Calu3 (cell line): ENCODE data around the gene BCL2L1. TPM values are rescaled to one million over a fixed set of nuclear protein-coding genes. Genes with fewer than 3 reads are reported as not detected.

Source experiments
- BruUV-seq: library from RNA; stranded (reverse); fragments of 400-500 nt; replicated peaks from 2 replicates; lab custom pipeline; 2021; lab: Mats Ljungman, UMichigan
- CTCF ChIA-PET: fragments of 300-600 bp; sonication (Branson Sonifier 250); formaldehyde crosslinking; loops from one replicate; lab custom pipeline; 2022; ENCODE audit warnings: antibody characterized with exemption; lab: Charles Lee
- DNase-seq: peaks from one replicate; pipeline ENCODE4 v3.0.0; 2022
- H3K27ac Mint-ChIP-seq: one replicate; pipeline ENCODE4 v1.8.0; 2022; ENCODE audit warnings: mixed read lengths; ENCODE audit not compliant: unreplicated experiment
- H3K27me3 Mint-ChIP-seq: one replicate; pipeline ENCODE4 v1.8.0; 2022; ENCODE audit warnings: mixed read lengths; ENCODE audit not compliant: unreplicated experiment
- H3K36me3 Mint-ChIP-seq: one replicate; pipeline ENCODE4 v1.8.0; 2022; ENCODE audit warnings: mild to moderate bottlenecking, moderate library complexity, mixed read lengths; ENCODE audit not compliant: insufficient read depth, unreplicated experiment
- H3K4me1 Mint-ChIP-seq: one replicate; pipeline ENCODE4 v1.8.0; 2022; ENCODE audit warnings: mild to moderate bottlenecking, low read depth, mixed read lengths; ENCODE audit not compliant: unreplicated experiment
- H3K4me3 Mint-ChIP-seq: one replicate; pipeline ENCODE4 v1.8.0; 2022; ENCODE audit warnings: mild to moderate bottlenecking, low read depth, moderate library complexity, mixed read lengths; ENCODE audit not compliant: unreplicated experiment
- H3K9me3 Mint-ChIP-seq: one replicate; pipeline ENCODE4 v1.8.0; 2022; ENCODE audit warnings: low read depth, mixed read lengths; ENCODE audit not compliant: unreplicated experiment
- CTCF ChIP-seq: fragments of 200-600 bp; IDR thresholded peaks from one replicate; pipeline ENCODE4 v1.8.0; 2022; ENCODE audit warnings: antibody characterized with exemption; ENCODE audit not compliant: unreplicated experiment
- intact Hi-C: fragments of 100-400 bp; cut with micrococcal nuclease; formaldehyde crosslinking; loops from one replicate; pipeline ENCODE4 v1.10.0; 2022; ENCODE audit not compliant: unreplicated experiment
- total RNA-seq: library from RNA; stranded (reverse); gene quantifications from 2 replicates; pipeline ENCODE4 v1.2.3, GENCODE V29; 2022

Gene BCL2L1
- total RNA-seq, 1 experiment from 2014 or later: 290 TPM

GRCh38 chr20:31620246-31620645 is 102.4 kb downstream of the BCL2L1 start:
- no peak overlapping the region for H3K4me3 Mint-ChIP-seq
- H3K27ac Mint-ChIP-seq: no peak overlapping the region

GRCh38 chr20:31617432-31618104 is 105.1 kb downstream of the BCL2L1 start:
- H3K36me3 Mint-ChIP-seq: peaks cover 7% of the 10 kb centered on the region
- H3K4me3 Mint-ChIP-seq: no peak overlapping the region
- H3K9me3 Mint-ChIP-seq: no peaks in the 10 kb centered on the region
- no peaks in the 10 kb centered on the region for H3K27me3 Mint-ChIP-seq
- CTCF ChIA-PET: interaction anchor here (0.6 to 1.5 kb wide), 2 partner anchors 57 to 278 kb away, joined by 3 read pairs; no protein-coding TSS in a partner anchor
- no peak for DNase-seq
- no TSS peak for BruUV-seq
- no peak for TF ChIP-seq CTCF
- intact Hi-C loops: no loop called here
- no peak overlapping the region for H3K27ac Mint-ChIP-seq
- peaks cover 12% of the 10 kb centered on the region for H3K4me1 Mint-ChIP-seq

More at GRCh38 chr20:31620246-31620645, 102.4 kb downstream of the BCL2L1 start:
- H3K9me3 Mint-ChIP-seq: no peaks in the 10 kb centered on the region
- DNase-seq: no peak
- no peak for TF ChIP-seq CTCF
- intact Hi-C loops: no loop called here
- no peaks in the 10 kb centered on the region for H3K4me1 Mint-ChIP-seq
- H3K36me3 Mint-ChIP-seq: no peaks in the 10 kb centered on the region
- CTCF ChIA-PET: no interaction called here
- no TSS peak for BruUV-seq
- H3K27me3 Mint-ChIP-seq: no peaks in the 10 kb centered on the region

- no peak for TF ChIP-seq CTCF
- intact Hi-C loops: no loop called here
- H3K9me3 Mint-ChIP-seq: no peaks in the 10 kb centered on the region
- CTCF ChIA-PET: no interaction called here
- no TSS peak for BruUV-seq
- H3K4me3 Mint-ChIP-seq: no peak overlapping the region
- no peaks in the 10 kb centered on the region for H3K27me3 Mint-ChIP-seq
- DNase-seq: no peak
- peaks cover 25% of the 10 kb centered on the region for H3K36me3 Mint-ChIP-seq
- no peak overlapping the region for H3K27ac Mint-ChIP-seq
- H3K4me1 Mint-ChIP-seq: peaks cover 24% of the 10 kb centered on the region
Observed at GRCh38 chr20:31615416-31615815, 107.3 kb downstream of the BCL2L1 start.

Other genes with a start within 250 kb of the BCL2L1 start
- gene DEFB124, start 247.7 kb downstream of the BCL2L1 start, total RNA-seq: not detected in 2 replicates
- not detected in 2 replicates for gene REM1, start 247.6 kb downstream of the BCL2L1 start, total RNA-seq
- gene HM13, start 208.4 kb downstream of the BCL2L1 start, total RNA-seq: 342 and 378 TPM in 2 replicates
- gene ID1, start 117.6 kb downstream of the BCL2L1 start, total RNA-seq: 347 and 431 TPM in 2 replicates
- not detected in 2 replicates for gene COX4I2, start 85.0 kb downstream of the BCL2L1 start, total RNA-seq
- gene TPX2, start 16.4 kb upstream of the BCL2L1 start, total RNA-seq: 157 and 179 TPM in 2 replicates
- 1.3 and 1.5 TPM in 2 replicates for gene MYLK2, start 96.5 kb upstream of the BCL2L1 start, total RNA-seq
- not detected in 2 replicates for gene FOXS1, start 122.7 kb upstream of the BCL2L1 start, total RNA-seq
- gene DUSP15, start 147.7 kb upstream of the BCL2L1 start, total RNA-seq: 0.47 TPM in 1 of 2 replicates, not detected in the other
- gene TTLL9, start 147.8 kb upstream of the BCL2L1 start, total RNA-seq: not detected in 2 replicates
- gene PDRG1, start 229.2 kb upstream of the BCL2L1 start, total RNA-seq: 21.4 and 24.5 TPM in 2 replicates
- not detected in 2 replicates for gene XKR7, start 245.3 kb upstream of the BCL2L1 start, total RNA-seq